H1 (cell line): ENCODE data around the gene NAV3. TPM values are rescaled to one million over a fixed set of nuclear protein-coding genes. Genes with fewer than 3 reads are reported as not detected.

Experiments used
- CTCF ChIA-PET: fragments of 300-600 bp; sonication (Branson Sonifier 250); formaldehyde crosslinking; loops from one replicate; lab custom pipeline; 2021; ENCODE audit not compliant: partially characterized antibody; lab: Charles Lee
- POLR2A ChIA-PET: fragments of 300-600 bp; sonication (Branson Sonifier 250); formaldehyde crosslinking; loops from one replicate; lab custom pipeline; 2021; ENCODE audit warnings: inconsistent platforms; ENCODE audit not compliant: partially characterized antibody; lab: Charles Lee
- DNase-seq, 2 experiments: peaks; one replicate each; pipeline versions ENCODE4 v3.0.0 to v3.0.0-alpha.2; 2010 to 2022; ENCODE audit warnings: low spot score in 2 of 2, low read depth in 1 of 2, mixed read lengths in 1 of 2
- FAIRE-seq: peaks from 2 replicates; lab custom pipeline; 2011; peaks lifted over from hg19 to GRCh38; lab: Jason Lieb, UNC
- H2AFZ ChIP-seq: 2 replicates; pipeline ENCODE4 v1.8.1; 2012; ENCODE audit warnings: low read length, inconsistent platforms
- H2AK5ac ChIP-seq: 2 replicates; pipeline ENCODE4 v1.6.1; 2013; ENCODE audit warnings: low read depth, low read length
- H2BK120ac ChIP-seq: replicated peaks from 2 replicates; pipeline ENCODE3; 2013; ENCODE audit warnings: low read depth, low read length, inconsistent platforms
- H2BK12ac ChIP-seq: 2 replicates; pipeline ENCODE4 v1.6.1; 2013; ENCODE audit warnings: low read depth, low read length
- H2BK15ac ChIP-seq: 2 replicates; pipeline ENCODE4 v1.6.1; 2013; ENCODE audit warnings: low read length
- H2BK20ac ChIP-seq: 2 replicates; pipeline ENCODE4 v1.6.1; 2013; ENCODE audit warnings: low read length
- H2BK5ac ChIP-seq: 2 replicates; pipeline ENCODE4 v1.6.1; 2013; ENCODE audit warnings: low read depth, low read length
- H3K14ac ChIP-seq: 2 replicates; pipeline ENCODE4 v1.6.1; 2013; ENCODE audit warnings: inconsistent platforms; ENCODE audit not compliant: insufficient read length
- H3K18ac ChIP-seq: 2 replicates; pipeline ENCODE4 v1.6.1; 2013; ENCODE audit warnings: low read length; ENCODE audit errors: extremely low read depth
- H3K23ac ChIP-seq: 2 replicates; pipeline ENCODE4 v1.6.1; 2013; ENCODE audit warnings: inconsistent platforms; ENCODE audit not compliant: insufficient read length
- H3K23me2 ChIP-seq: 2 replicates; pipeline ENCODE4 v1.6.1; 2013; ENCODE audit warnings: low read depth, low read length
- H3K27ac ChIP-seq: 2 replicates; pipeline ENCODE4 v1.6.1; 2011; ENCODE audit warnings: low read depth, low read length, inconsistent platforms
- H3K27me3 ChIP-seq, 4 experiments: replicated peaks in 1 of 4; 1 replicate in 1 of 4; 2 replicates in 3 of 4; pipeline versions ENCODE4 v1.6.1 to v1.8.1; 2011 to 2013; ENCODE audit warnings: low read length in 3 of 4, mild to moderate bottlenecking in 3 of 4, inconsistent platforms in 2 of 4, mixed read lengths in 2 of 4, moderate library complexity in 1 of 4; ENCODE audit not compliant: control insufficient read depth in 3 of 4, insufficient read depth in 3 of 4; ENCODE audit errors: extremely low read depth in 1 of 4
- H3K36me3 ChIP-seq, 4 experiments: 2 replicates each; pipeline versions ENCODE4 v1.6.1 to v1.8.1; 2011 to 2013; ENCODE audit warnings: mild to moderate bottlenecking in 4 of 4, low read length in 3 of 4, moderate library complexity in 2 of 4, control low read depth in 1 of 4, inconsistent platforms in 1 of 4; ENCODE audit not compliant: insufficient read depth in 4 of 4, control insufficient read depth in 2 of 4
- H3K4ac ChIP-seq: replicated peaks from 2 replicates; pipeline ENCODE3; 2013; ENCODE audit warnings: low read length, low read depth, mixed read lengths, inconsistent platforms; ENCODE audit not compliant: insufficient read length
- H3K4me1 ChIP-seq, 4 experiments: replicated peaks in 1 of 4; 1 replicate in 1 of 4; 2 replicates in 3 of 4; pipeline versions ENCODE4 v1.6.1 to v1.8.1; 2011 to 2013; ENCODE audit warnings: low read length in 3 of 4, inconsistent platforms in 2 of 4, mixed read lengths in 1 of 4; ENCODE audit not compliant: insufficient read depth in 4 of 4, control insufficient read depth in 3 of 4
- H3K4me2 ChIP-seq, 2 experiments: 2 replicates each; pipeline versions ENCODE4 v1.6.1 to v1.8.1; 2011 to 2013; ENCODE audit warnings: low read depth in 2 of 2, low read length in 2 of 2, control low read depth in 1 of 2, inconsistent platforms in 1 of 2, mild to moderate bottlenecking in 1 of 2; ENCODE audit not compliant: insufficient read depth in 1 of 2
- H3K4me3 ChIP-seq, 4 experiments: fragments of 200-600, 300-600 bp in 1 of 4; sonication (generic), shearing (Covaris generic), sonication (Bioruptor Twin) in 1 of 4; 2 replicates each; pipeline versions ENCODE4 v1.5.1 to v1.8.1; 2011 to 2016; ENCODE audit warnings: low read length in 4 of 4, low read depth in 3 of 4, control low read depth in 2 of 4, inconsistent platforms in 2 of 4, mild to moderate bottlenecking in 2 of 4, mixed read lengths in 1 of 4, moderate library complexity in 1 of 4; ENCODE audit not compliant: insufficient read depth in 2 of 4; ENCODE audit errors: extremely low read depth in 1 of 4
- H3K56ac ChIP-seq: replicated peaks from 2 replicates; pipeline ENCODE3; 2013; ENCODE audit warnings: low read depth, mild to moderate bottlenecking, mixed read lengths, low read length, inconsistent platforms; ENCODE audit not compliant: insufficient read length
- H3K79me1 ChIP-seq: 2 replicates; pipeline ENCODE4 v1.6.1; 2013; ENCODE audit warnings: low read depth, low read length, control low read depth
- H3K79me2 ChIP-seq, 2 experiments: 2 replicates each; pipeline versions ENCODE4 v1.6.1 to v1.8.1; 2012 to 2013; ENCODE audit warnings: low read length in 2 of 2, mild to moderate bottlenecking in 2 of 2, inconsistent platforms in 1 of 2; ENCODE audit not compliant: insufficient read depth in 2 of 2, control insufficient read depth in 1 of 2
- H3K9ac ChIP-seq, 4 experiments: replicated peaks in 1 of 4; 1 replicate in 1 of 4; 2 replicates in 3 of 4; pipeline versions ENCODE4 v1.6.1 to v1.8.1; 2011 to 2013; ENCODE audit warnings: low read depth in 3 of 4, low read length in 3 of 4, control low read depth in 2 of 4, mild to moderate bottlenecking in 2 of 4, moderate library complexity in 2 of 4, inconsistent platforms in 1 of 4; ENCODE audit errors: extremely low read depth in 1 of 4
- H3K9me3 ChIP-seq, 2 experiments: 2 replicates each; pipeline versions ENCODE4 v1.6.1 to v1.8.1; 2012 to 2013; ENCODE audit warnings: mild to moderate bottlenecking in 2 of 2, moderate library complexity in 2 of 2, control low read depth in 1 of 2, inconsistent platforms in 1 of 2, low read depth in 1 of 2, low read length in 1 of 2, mixed read lengths in 1 of 2; ENCODE audit not compliant: insufficient read depth in 2 of 2
- H4K20me1 ChIP-seq, 2 experiments: replicated peaks in 1 of 2; 2 replicates each; pipeline versions ENCODE3 to v1.8.1; 2011 to 2013; ENCODE audit warnings: inconsistent platforms in 2 of 2, low read length in 2 of 2, mild to moderate bottlenecking in 1 of 2; ENCODE audit not compliant: insufficient read depth in 2 of 2, control insufficient read depth in 1 of 2
- H4K5ac ChIP-seq: 2 replicates; pipeline ENCODE4 v1.6.1; 2013; ENCODE audit warnings: low read length, low read depth, mixed read lengths, inconsistent platforms; ENCODE audit not compliant: insufficient read length
- H4K8ac ChIP-seq: 2 replicates; pipeline ENCODE4 v1.8.0; 2013; ENCODE audit warnings: mild to moderate bottlenecking, moderate library complexity, low read length, inconsistent platforms; ENCODE audit not compliant: insufficient read depth; ENCODE audit errors: extremely low read depth
- H4K91ac ChIP-seq: replicated peaks from 2 replicates; pipeline ENCODE3; 2013; ENCODE audit warnings: low read length, mixed read lengths, inconsistent platforms; ENCODE audit not compliant: insufficient read length
- JUND ChIP-seq: IDR thresholded peaks from 2 replicates; pipeline ENCODE4 v1.6.1; 2011; ENCODE audit warnings: mild to moderate bottlenecking, improper control_type of control experiment, low read length
- SP2 ChIP-seq: IDR thresholded peaks from 2 replicates; pipeline ENCODE4 v1.6.1; 2012; ENCODE audit warnings: mild to moderate bottlenecking, low read length, inconsistent platforms
- polyA plus RNA-seq, 7 experiments: library from polyadenylated mRNA; depleted of rRNA in 3 of 7; stranded (reverse) in 5 of 7; unstranded in 2 of 7; fragments of >200 nt in 5 of 7; fragments of 200-250 nt in 2 of 7; gene quantifications; 1 replicate in 5 of 7; 2 replicates in 1 of 7; 4 replicates in 1 of 7; pipeline versions ENCODE4 v1.2.1 to v1.2.3, GENCODE V29; 2011 to 2013; ENCODE audit warnings: missing spikeins in 2 of 7, mixed read lengths in 2 of 7
- total RNA-seq: library from RNA; stranded (reverse); fragmentation: NEBNext Ultra II Directional; extraction: Animal tissue kit (Norgen Biotek cat#: 25700); gene quantifications from 2 replicates; pipeline ENCODE4 v1.2.1, GENCODE V29; 2021

The NAV3 gene
- total and polyA plus RNA-seq, 2 of the 8 experiments (the other 6 are each of a cell fraction or from before 2014, with no cell fraction given): 0.47 to 5.0 TPM

DNA sequence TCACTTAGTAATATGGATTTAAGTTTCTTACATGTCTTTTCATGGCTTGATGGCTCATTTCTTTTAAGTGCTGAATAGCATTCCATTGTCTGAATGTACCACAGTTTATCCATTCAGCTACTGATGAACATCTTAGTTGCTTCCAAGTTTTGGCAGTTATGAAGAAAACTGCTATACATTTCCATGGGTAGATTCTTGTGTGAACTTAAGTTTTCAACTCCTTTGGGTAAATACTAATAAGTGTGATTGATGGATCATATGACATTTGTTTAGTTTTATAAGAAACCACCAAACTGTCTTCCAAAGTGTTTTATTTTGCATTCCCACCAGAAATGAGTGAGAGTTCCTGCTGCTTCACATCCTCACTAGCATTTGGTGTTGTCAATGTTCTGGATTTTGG lies 119.2 kb downstream of the NAV3 start:
- Histone ChIP-seq H3K14ac (no peak overlapping the region), H3K27me3 (no peaks in the 10 kb centered on the region), H3K4me2 (no peak overlapping the region), H4K91ac (no peak overlapping the region), H2BK5ac (no peak overlapping the region), H2BK15ac (no peak overlapping the region), H3K9me3 (no peaks in the 10 kb centered on the region), H2BK120ac (no peak overlapping the region), H3K79me1 (no peaks in the 10 kb centered on the region), H3K4me1 (0 out of 7 replicates have a peak, but pooled peaks cover 0 to 2% (median 0%) of the 10 kb centered on the region in 4 experiments), H3K23ac (no peak overlapping the region), H3K56ac (no peak overlapping the region), H3K36me3 (no peaks in the 10 kb centered on the region), H4K5ac (no peak overlapping the region), H3K4ac (no peak overlapping the region), H3K18ac (no peak overlapping the region), H3K23me2 (no peaks in the 10 kb centered on the region), H4K20me1 (no peaks in the 10 kb centered on the region), H2AFZ (no peak overlapping the region), H3K9ac (no peak overlapping the region), H2AK5ac (no peak overlapping the region), H3K4me3 (no peak overlapping the region), H3K79me2 (no peaks in the 10 kb centered on the region), H2BK20ac (no peak overlapping the region), H4K8ac (no peak overlapping the region), H2BK12ac (no peak overlapping the region), H3K27ac (no peak overlapping the region)
- ChIA-PET CTCF (no interaction called here), POLR2A (no interaction called here)
- no peak for DNase-seq
- no peak for FAIRE-seq
- no peak for TF ChIP-seq JUND
- no peak for TF ChIP-seq SP2
